ENCODE measurements around the gene PACRG.

The PACRG gene

DNA sequence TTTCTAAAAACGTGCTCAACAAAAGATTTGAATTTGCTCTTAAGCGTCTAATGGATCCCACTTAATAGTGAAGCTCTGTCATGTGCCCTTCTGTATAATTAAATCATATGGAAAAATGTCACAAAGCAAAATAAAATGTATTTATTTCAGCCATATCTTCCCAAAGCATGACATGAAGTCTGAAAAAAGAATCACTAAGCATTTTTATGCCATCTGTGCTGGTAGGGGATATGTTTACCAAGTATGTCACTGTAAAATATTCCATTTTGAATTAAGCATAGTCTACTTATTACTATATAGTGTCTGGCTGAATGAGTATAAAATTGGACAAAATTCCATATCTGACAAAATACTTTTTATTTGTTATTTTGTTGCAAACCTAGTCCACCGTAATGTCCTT is 438.7 kb downstream of the PACRG start:
- Histone ChIP-seq H3K4me3 (ENCODE audit: low read depth, low read length) (no peak overlapping the region), H3K4me1 (ENCODE audit: control insufficient read depth in 1 of 2, insufficient read depth in 2 of 2, low read length in 2 of 2) (peaks cover 0 to 2% of the 10 kb centered on the region in 2 experiments), H2AK5ac (ENCODE audit: low read length) (no peak overlapping the region), H3K18ac (ENCODE audit: low read length) (no peak overlapping the region), H3K23ac (ENCODE audit: low read length) (no peak overlapping the region), H3K79me2 (ENCODE audit: control insufficient read depth, insufficient read depth, low read length, poor library complexity) (no peaks in the 10 kb centered on the region), H3K27me3 (ENCODE audit: insufficient read depth, low read length) (no peaks in the 10 kb centered on the region), H3K36me3 (ENCODE audit: control insufficient read depth in 1 of 2, insufficient read depth in 2 of 2, low read length in 2 of 2) (no peaks in the 10 kb centered on the region), H4K8ac (ENCODE audit: low read depth, low read length) (no peak overlapping the region), H3K14ac (ENCODE audit: low read length) (no peak overlapping the region), H2BK120ac (ENCODE audit: insufficient read depth, low read length, poor library complexity) (no peak overlapping the region), H4K91ac (ENCODE audit: low read depth, low read length) (no peak overlapping the region), H3K9ac (ENCODE audit: low read length) (no peak overlapping the region), H4K12ac (ENCODE audit: low read depth, low read length) (no peak overlapping the region), H3K4me2 (ENCODE audit: low read length) (no peak overlapping the region), H2BK5ac (ENCODE audit: low read depth, low read length, poor library complexity) (no peak overlapping the region), H3K79me1 (ENCODE audit: low read length) (no peaks in the 10 kb centered on the region), H3K9me3 (ENCODE audit: insufficient read depth, low read depth, low read length) (peaks cover 2% of the 10 kb centered on the region), H2AFZ (ENCODE audit: insufficient read depth, low read length, poor library complexity) (no peak overlapping the region), H3K27ac (ENCODE audit: low read depth, low read length) (no peak overlapping the region), H2BK12ac (ENCODE audit: low read length) (no peak overlapping the region), H3K4ac (ENCODE audit: low read depth, low read length) (no peak overlapping the region)
- DNase-seq = no peak
- WGBS (ENCODE audit: extremely low coverage, insufficient coverage, insufficient read length) = no CpG with 5 or more reads among the region's 3 CpGs

DNA sequence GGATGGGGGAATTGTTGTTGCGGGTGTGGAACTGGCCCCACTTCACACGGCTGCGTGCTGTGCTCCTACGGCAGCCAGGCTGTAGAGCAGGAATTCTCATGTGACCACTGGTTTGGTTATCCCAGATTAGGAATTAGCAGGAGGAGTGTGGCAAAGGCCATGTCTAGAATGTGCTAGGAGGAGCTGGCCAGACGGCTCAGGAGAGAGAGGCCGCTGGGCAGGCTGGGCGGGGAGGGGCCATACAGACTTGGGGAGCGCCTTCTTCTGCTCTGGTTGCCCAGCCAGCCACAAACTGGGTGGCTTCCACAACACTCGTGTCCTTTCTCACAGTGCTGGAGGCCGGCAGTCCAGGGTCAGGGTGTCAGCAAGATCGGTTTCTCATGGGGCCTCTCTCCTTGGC is 441.7 kb downstream of the PACRG start:
- H4K12ac ChIP-seq (ENCODE audit: low read depth, low read length) = no peak overlapping the region
- no peak overlapping the region for H3K9ac ChIP-seq (ENCODE audit: low read length)
- no peak overlapping the region for H3K4me3 ChIP-seq (ENCODE audit: low read depth, low read length)
- H3K79me2 ChIP-seq (ENCODE audit: control insufficient read depth, insufficient read depth, low read length, poor library complexity) = no peaks in the 10 kb centered on the region
- H2AFZ ChIP-seq (ENCODE audit: insufficient read depth, low read length, poor library complexity) = no peak overlapping the region
- H3K23ac ChIP-seq (ENCODE audit: low read length) = no peak overlapping the region
- H2BK5ac ChIP-seq (ENCODE audit: low read depth, low read length, poor library complexity) = no peak overlapping the region
- H3K4ac ChIP-seq (ENCODE audit: low read depth, low read length) = no peak overlapping the region
- no peak overlapping the region for H3K27ac ChIP-seq (ENCODE audit: low read depth, low read length)
- no peak overlapping the region for H2BK12ac ChIP-seq (ENCODE audit: low read length)
- no peak overlapping the region for H3K18ac ChIP-seq (ENCODE audit: low read length)
- no peak overlapping the region for H2AK5ac ChIP-seq (ENCODE audit: low read length)
- DNase-seq = peak in 1 of 2 donors; percentile 23
- no peaks in the 10 kb centered on the region for H3K79me1 ChIP-seq (ENCODE audit: low read length)
- peaks cover 0 to 2% of the 10 kb centered on the region in 2 experiments for H3K4me1 ChIP-seq (ENCODE audit: control insufficient read depth in 1 of 2, insufficient read depth in 2 of 2, low read length in 2 of 2)
- H4K91ac ChIP-seq (ENCODE audit: low read depth, low read length) = no peak overlapping the region
- no peaks in the 10 kb centered on the region for H3K27me3 ChIP-seq (ENCODE audit: insufficient read depth, low read length)
- no peaks in the 10 kb centered on the region for H3K36me3 ChIP-seq (ENCODE audit: control insufficient read depth in 1 of 2, insufficient read depth in 2 of 2, low read length in 2 of 2)
- H3K14ac ChIP-seq (ENCODE audit: low read length) = no peak overlapping the region
- peaks cover 2% of the 10 kb centered on the region for H3K9me3 ChIP-seq (ENCODE audit: insufficient read depth, low read depth, low read length)
- WGBS (ENCODE audit: extremely low coverage, insufficient coverage, insufficient read length) = no CpG with 5 or more reads among the region's 11 CpGs
- H4K8ac ChIP-seq (ENCODE audit: low read depth, low read length) = no peak overlapping the region
- no peak overlapping the region for H3K4me2 ChIP-seq (ENCODE audit: low read length)
- no peak overlapping the region for H2BK120ac ChIP-seq (ENCODE audit: insufficient read depth, low read length, poor library complexity)

DNA sequence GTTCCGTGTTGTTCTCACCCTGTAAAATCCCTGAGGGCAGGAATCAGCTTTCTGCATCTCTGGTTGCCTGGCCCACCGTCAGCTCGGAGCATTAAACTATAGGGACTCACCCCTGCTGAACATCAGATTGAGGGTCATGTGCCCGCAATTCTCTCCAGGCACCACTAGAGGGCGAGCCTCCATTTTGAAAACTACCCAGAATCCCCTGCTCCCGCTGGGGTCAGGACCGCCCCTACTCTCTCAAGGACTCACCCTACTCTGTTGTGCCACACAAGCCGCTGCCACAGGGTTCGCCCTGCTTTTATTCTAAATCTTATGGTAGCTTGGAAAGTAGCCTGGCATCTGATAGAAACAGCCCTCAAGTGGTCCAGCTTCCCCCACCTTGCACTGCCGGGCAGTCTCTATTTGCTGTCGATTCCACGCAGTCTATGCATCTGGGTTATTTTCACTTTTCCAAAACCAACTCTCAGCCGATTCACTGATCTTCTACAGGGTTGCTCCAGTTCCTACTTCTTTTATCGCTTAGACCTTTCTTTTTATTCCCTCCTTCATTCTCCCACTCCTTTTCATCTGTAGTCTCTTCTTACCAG is 442.6 kb downstream of the PACRG start:
- Histone ChIP-seq H3K4me2 (ENCODE audit: low read length) (no peak overlapping the region), H3K27ac (ENCODE audit: low read depth, low read length) (no peak overlapping the region), H3K36me3 (ENCODE audit: control insufficient read depth in 1 of 2, insufficient read depth in 2 of 2, low read length in 2 of 2) (no peaks in the 10 kb centered on the region), H3K79me1 (ENCODE audit: low read length) (no peaks in the 10 kb centered on the region), H2BK5ac (ENCODE audit: low read depth, low read length, poor library complexity) (no peak overlapping the region), H2AFZ (ENCODE audit: insufficient read depth, low read length, poor library complexity) (no peak overlapping the region), H3K14ac (ENCODE audit: low read length) (no peak overlapping the region), H2AK5ac (ENCODE audit: low read length) (no peak overlapping the region), H4K12ac (ENCODE audit: low read depth, low read length) (no peak overlapping the region), H2BK120ac (ENCODE audit: insufficient read depth, low read length, poor library complexity) (no peak overlapping the region), H3K9ac (ENCODE audit: low read length) (no peak overlapping the region), H3K18ac (ENCODE audit: low read length) (no peak overlapping the region), H3K23ac (ENCODE audit: low read length) (no peak overlapping the region), H3K4me3 (ENCODE audit: low read depth, low read length) (no peak overlapping the region), H3K4me1 (ENCODE audit: control insufficient read depth in 1 of 2, insufficient read depth in 2 of 2, low read length in 2 of 2) (peaks cover 0 to 2% of the 10 kb centered on the region in 2 experiments), H3K9me3 (ENCODE audit: insufficient read depth, low read depth, low read length) (peaks cover 2% of the 10 kb centered on the region), H2BK12ac (ENCODE audit: low read length) (no peak overlapping the region), H4K91ac (ENCODE audit: low read depth, low read length) (no peak overlapping the region), H3K4ac (ENCODE audit: low read depth, low read length) (no peak overlapping the region), H3K27me3 (ENCODE audit: insufficient read depth, low read length) (no peaks in the 10 kb centered on the region), H3K79me2 (ENCODE audit: control insufficient read depth, insufficient read depth, low read length, poor library complexity) (no peaks in the 10 kb centered on the region), H4K8ac (ENCODE audit: low read depth, low read length) (no peak overlapping the region)
- DNase-seq = peak; percentile 24 to 58
- no CpG with 5 or more reads among the region's 14 CpGs for WGBS (ENCODE audit: extremely low coverage, insufficient coverage, insufficient read length)

GRCh38 chr6:163173741-163174140 is 446.0 kb downstream of the PACRG start:
- Histone ChIP-seq H2AK5ac (ENCODE audit: low read length) (no peak overlapping the region), H3K4me2 (ENCODE audit: low read length) (no peak overlapping the region), H2BK120ac (ENCODE audit: insufficient read depth, low read length, poor library complexity) (no peak overlapping the region), H4K91ac (ENCODE audit: low read depth, low read length) (no peak overlapping the region), H3K79me1 (ENCODE audit: low read length) (no peaks in the 10 kb centered on the region), H3K79me2 (ENCODE audit: control insufficient read depth, insufficient read depth, low read length, poor library complexity) (no peaks in the 10 kb centered on the region), H3K18ac (ENCODE audit: low read length) (no peak overlapping the region), H4K12ac (ENCODE audit: low read depth, low read length) (no peak overlapping the region), H3K4ac (ENCODE audit: low read depth, low read length) (no peak overlapping the region), H2BK5ac (ENCODE audit: low read depth, low read length, poor library complexity) (no peak overlapping the region), H3K9ac (ENCODE audit: low read length) (no peak overlapping the region), H3K4me3 (ENCODE audit: low read depth, low read length) (no peak overlapping the region), H2BK12ac (ENCODE audit: low read length) (no peak overlapping the region), H3K23ac (ENCODE audit: low read length) (no peak overlapping the region), H2AFZ (ENCODE audit: insufficient read depth, low read length, poor library complexity) (no peak overlapping the region), H3K9me3 (ENCODE audit: insufficient read depth, low read depth, low read length) (peaks cover 2% of the 10 kb centered on the region), H3K14ac (ENCODE audit: low read length) (no peak overlapping the region), H3K4me1 (ENCODE audit: control insufficient read depth in 1 of 2, insufficient read depth in 2 of 2, low read length in 2 of 2) (peaks cover 5 to 11% of the 10 kb centered on the region in 2 experiments), H4K8ac (ENCODE audit: low read depth, low read length) (no peak overlapping the region), H3K36me3 (ENCODE audit: control insufficient read depth in 1 of 2, insufficient read depth in 2 of 2, low read length in 2 of 2) (no peaks in the 10 kb centered on the region), H3K27ac (ENCODE audit: low read depth, low read length) (no peak overlapping the region), H3K27me3 (ENCODE audit: insufficient read depth, low read length) (no peaks in the 10 kb centered on the region)
- peak; percentile 59 to 86 for DNase-seq
- WGBS (ENCODE audit: extremely low coverage, insufficient coverage, insufficient read length) = no CpG with 5 or more reads among the region's 6 CpGs
